Measurements from ENCODE around the gene MMP21.

DNA sequence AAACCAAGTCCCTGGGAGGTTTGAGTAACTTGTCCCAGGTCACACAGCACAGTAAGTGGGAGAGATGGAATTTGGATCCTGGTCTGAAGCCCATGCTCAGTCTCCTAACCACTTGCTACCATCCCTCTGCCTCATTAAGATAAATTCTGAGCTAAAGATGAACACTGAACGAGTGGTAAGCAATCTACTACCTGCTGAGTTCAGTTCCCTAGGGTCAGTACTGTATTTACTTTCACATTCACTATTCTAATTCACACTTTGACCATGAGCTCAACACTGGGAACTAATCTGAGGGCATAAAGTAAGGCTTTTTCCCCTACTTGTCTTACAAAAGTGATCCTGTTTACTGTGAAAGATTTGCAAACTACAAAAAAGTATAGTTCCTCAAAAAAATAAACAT lies 45.1 kb upstream of the MMP21 start:
- TF ChIP-seq, protein P1, sequence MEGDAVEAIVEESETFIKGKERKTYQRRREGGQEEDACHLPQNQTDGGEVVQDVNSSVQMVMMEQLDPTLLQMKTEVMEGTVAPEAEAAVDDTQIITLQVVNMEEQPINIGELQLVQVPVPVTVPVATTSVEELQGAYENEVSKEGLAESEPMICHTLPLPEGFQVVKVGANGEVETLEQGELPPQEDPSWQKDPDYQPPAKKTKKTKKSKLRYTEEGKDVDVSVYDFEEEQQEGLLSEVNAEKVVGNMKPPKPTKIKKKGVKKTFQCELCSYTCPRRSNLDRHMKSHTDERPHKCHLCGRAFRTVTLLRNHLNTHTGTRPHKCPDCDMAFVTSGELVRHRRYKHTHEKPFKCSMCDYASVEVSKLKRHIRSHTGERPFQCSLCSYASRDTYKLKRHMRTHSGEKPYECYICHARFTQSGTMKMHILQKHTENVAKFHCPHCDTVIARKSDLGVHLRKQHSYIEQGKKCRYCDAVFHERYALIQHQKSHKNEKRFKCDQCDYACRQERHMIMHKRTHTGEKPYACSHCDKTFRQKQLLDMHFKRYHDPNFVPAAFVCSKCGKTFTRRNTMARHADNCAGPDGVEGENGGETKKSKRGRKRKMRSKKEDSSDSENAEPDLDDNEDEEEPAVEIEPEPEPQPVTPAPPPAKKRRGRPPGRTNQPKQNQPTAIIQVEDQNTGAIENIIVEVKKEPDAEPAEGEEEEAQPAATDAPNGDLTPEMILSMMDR (IDR thresholded peaks at IDR 0.05 in 8 of 11, conservative IDR thresholded peaks at IDR 0.05 in 3 of 11) = no peak
- TF ChIP-seq POLR2A (IDR thresholded peaks at IDR 0.05) = no peak
